ENCODE results near the gene CCDC12.

Gene CCDC12

DNA sequence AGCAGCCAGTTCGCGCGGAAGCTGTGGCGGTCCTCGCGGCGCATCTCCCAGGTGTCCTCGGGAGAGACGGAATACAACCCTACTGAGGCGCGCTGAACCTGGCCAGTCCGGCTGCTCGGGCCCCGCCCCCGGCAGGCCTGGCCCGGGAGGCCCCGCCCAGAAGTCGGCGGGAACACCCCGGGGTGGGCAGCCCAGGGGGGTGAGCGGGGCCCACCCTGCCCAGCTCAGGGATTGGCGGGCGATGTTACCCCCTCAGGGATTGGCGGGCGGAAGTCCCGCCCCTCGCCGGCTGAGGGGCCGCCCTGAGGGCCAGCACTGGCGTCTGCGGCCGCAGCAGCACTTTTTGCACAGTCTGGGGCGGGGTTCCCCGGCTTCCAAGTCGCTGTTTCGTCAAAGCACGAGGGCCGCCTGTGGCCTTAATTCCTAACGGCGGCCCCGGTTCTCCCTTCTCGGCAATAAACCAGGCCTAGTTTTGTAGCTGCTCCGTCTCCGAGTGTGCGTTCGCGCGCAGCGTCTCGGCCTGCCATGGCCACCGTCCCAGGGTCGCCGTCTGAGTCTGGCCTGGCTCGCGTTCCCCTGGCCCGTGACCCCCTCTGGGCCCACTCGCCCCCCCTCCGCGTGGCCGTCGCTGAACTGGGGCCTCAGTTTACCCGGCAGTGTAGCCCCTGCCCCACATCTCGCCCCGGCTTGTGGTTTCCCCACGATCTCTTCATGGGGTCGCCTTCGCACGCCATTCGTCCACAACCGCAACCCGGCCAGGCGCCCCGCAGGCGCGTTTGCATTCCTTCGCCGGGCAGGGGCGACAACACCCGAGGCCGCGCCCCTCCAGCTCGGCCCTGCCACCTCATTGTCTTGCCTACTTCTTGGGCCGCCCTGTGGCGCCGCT lies 32.9 kb upstream of the CCDC12 start:
- DNase-seq (ENCODE audit: low read depth, low spot score): no peak
- Histone ChIP-seq H3K4me3 (0 out of 2 replicates have a peak overlapping the region, but pooled peaks have one; percentile 12), H3K9ac (ENCODE audit: insufficient read length) (no peak overlapping the region), H3K36me3 (ENCODE audit: insufficient read depth, low read length) (no peaks in the 10 kb centered on the region), H3K27ac (no peak overlapping the region), H3K9me3 (ENCODE audit: low read depth, low read length) (no peaks in the 10 kb centered on the region)
- no peak for TF ChIP-seq FOXP2 (optimal IDR thresholded peaks at IDR 0.05; ENCODE audit: control extremely low read depth, extremely low read length, insufficient read depth)
- no peak for TF ChIP-seq EZH2 (IDR thresholded peaks at IDR 0.05)
- no peak for TF ChIP-seq POLR2AphosphoS5 (IDR thresholded peaks at IDR 0.05; ENCODE audit: borderline replicate concordance, low read depth, low read length)

DNA sequence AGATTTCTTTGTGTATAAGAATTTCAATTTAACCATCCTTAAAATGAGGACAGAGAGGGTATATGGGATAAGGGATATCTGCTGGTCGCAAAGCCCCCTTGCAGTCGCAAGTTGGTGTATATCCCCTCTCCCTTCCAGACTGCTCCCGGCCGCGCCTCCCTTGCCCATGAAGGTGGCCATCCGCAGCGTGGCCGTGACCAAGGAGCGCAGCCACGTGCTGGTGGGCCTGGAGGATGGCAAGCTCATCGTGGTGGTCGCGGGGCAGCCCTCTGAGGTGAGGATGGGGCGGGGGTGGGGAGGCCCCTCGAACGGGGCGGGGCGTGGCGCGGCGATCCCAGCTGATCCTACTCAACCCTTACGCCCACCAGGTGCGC lies 32.3 kb upstream of the CCDC12 start:
- H3K27ac ChIP-seq: no peak overlapping the region
- no peaks in the 10 kb centered on the region for H3K9me3 ChIP-seq (ENCODE audit: low read depth, low read length)
- no peak for DNase-seq (ENCODE audit: low read depth, low spot score)
- H3K36me3 ChIP-seq (ENCODE audit: insufficient read depth, low read length): no peaks in the 10 kb centered on the region
- H3K9ac ChIP-seq (ENCODE audit: insufficient read length): no peak overlapping the region
- 0 out of 2 replicates have a peak overlapping the region, but pooled peaks have one; percentile 12 for H3K4me3 ChIP-seq
- TF ChIP-seq EZH2 (IDR thresholded peaks at IDR 0.05) (no peak), POLR2AphosphoS5 (IDR thresholded peaks at IDR 0.05; ENCODE audit: borderline replicate concordance, low read depth, low read length) (no peak), FOXP2 (optimal IDR thresholded peaks at IDR 0.05; ENCODE audit: control extremely low read depth, extremely low read length, insufficient read depth) (no peak)

DNA sequence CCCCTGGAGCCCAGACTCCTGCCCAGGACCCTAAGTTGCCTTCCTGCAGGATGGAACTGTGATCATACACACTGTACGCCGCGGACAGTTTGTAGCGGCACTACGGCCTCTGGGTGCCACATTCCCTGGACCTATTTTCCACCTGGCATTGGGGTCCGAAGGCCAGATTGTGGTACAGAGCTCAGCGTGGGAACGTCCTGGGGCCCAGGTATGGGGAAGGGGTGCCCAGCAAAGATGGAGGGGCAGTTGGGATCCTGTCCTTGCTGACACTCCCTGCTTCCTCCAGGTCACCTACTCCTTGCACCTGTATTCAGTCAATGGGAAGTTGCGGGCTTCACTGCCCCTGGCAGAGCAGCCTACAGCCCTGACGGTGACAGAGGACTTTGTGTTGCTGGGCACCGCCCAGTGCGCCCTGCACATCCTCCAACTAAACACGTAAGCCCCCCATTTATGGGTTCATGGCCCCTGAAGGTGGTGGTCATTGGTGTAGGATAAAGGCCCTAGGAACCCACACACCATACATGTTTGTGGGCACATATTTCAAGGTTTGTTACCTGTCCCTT lies 31.8 kb upstream of the CCDC12 start:
- no peak overlapping the region for H3K4me3 ChIP-seq
- TF ChIP-seq FOXP2 (optimal IDR thresholded peaks at IDR 0.05; ENCODE audit: control extremely low read depth, extremely low read length, insufficient read depth) (no peak), POLR2AphosphoS5 (IDR thresholded peaks at IDR 0.05; ENCODE audit: borderline replicate concordance, low read depth, low read length) (no peak), EZH2 (IDR thresholded peaks at IDR 0.05) (no peak)
- no peak for DNase-seq (ENCODE audit: low read depth, low spot score)
- no peak overlapping the region for H3K27ac ChIP-seq
- H3K36me3 ChIP-seq (ENCODE audit: insufficient read depth, low read length): no peaks in the 10 kb centered on the region
- no peaks in the 10 kb centered on the region for H3K9me3 ChIP-seq (ENCODE audit: low read depth, low read length)
- H3K9ac ChIP-seq (ENCODE audit: insufficient read length): no peak overlapping the region

DNA sequence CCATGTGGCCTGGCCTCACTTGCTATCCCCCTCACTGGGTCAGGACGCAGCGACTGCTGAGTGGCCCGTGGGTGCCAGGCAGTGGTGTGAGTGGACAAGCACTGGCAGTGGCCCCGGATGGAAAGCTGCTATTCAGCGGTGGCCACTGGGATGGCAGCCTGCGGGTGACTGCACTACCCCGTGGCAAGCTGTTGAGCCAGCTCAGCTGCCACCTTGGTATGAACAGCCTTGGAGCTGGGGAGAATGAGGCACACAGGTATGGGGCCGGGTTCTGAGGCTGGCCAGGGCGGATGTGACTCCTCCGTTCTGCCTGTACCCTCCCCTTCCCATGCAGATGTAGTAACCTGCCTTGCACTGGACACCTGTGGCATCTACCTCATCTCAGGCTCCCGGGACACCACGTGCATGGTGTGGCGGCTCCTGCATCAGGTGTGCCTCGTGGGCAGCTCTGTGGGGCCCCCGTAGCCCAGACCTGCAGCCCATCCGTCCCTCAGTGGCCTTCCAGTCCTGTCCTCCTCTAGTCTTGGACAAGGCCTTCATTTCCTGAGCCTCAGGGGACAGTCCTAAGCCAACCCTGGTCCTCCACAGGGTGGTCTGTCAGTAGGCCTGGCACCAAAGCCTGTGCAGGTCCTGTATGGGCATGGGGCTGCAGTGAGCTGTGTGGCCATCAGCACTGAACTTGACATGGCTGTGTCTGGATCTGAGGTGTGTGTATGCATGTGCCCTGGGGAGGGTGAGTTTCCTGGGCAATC lies 31.1 kb upstream of the CCDC12 start:
- Histone ChIP-seq H3K36me3 (ENCODE audit: insufficient read depth, low read length) (no peaks in the 10 kb centered on the region), H3K9me3 (ENCODE audit: low read depth, low read length) (no peaks in the 10 kb centered on the region), H3K9ac (ENCODE audit: insufficient read length) (no peak overlapping the region), H3K27ac (no peak overlapping the region), H3K4me3 (no peak overlapping the region)
- no peak for TF ChIP-seq EZH2 (IDR thresholded peaks at IDR 0.05)
- no peak for TF ChIP-seq FOXP2 (optimal IDR thresholded peaks at IDR 0.05; ENCODE audit: control extremely low read depth, extremely low read length, insufficient read depth)
- no peak for TF ChIP-seq POLR2AphosphoS5 (IDR thresholded peaks at IDR 0.05; ENCODE audit: borderline replicate concordance, low read depth, low read length)
- no peak for DNase-seq (ENCODE audit: low read depth, low spot score)

DNA sequence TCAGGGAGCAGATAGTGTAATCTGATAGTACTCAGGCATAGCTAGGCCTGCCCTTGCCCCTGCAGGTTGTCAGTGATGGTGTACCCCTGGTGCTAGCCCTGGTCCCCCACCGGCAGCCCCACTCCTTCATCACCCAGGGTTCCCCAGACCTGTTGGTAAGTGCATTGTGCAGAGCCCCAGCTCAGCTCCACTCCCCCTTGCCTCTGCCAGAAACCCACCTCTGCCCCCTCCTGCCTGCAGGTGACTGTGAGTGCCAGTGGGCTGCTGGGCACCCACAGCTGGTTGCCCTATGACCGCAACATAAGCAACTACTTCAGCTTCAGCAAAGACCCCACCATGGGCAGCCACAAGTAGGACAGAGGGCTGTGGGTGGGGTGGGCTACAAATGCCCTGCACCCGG lies 30.5 kb upstream of the CCDC12 start:
- no peaks in the 10 kb centered on the region for H3K36me3 ChIP-seq (ENCODE audit: insufficient read depth, low read length)

DNA sequence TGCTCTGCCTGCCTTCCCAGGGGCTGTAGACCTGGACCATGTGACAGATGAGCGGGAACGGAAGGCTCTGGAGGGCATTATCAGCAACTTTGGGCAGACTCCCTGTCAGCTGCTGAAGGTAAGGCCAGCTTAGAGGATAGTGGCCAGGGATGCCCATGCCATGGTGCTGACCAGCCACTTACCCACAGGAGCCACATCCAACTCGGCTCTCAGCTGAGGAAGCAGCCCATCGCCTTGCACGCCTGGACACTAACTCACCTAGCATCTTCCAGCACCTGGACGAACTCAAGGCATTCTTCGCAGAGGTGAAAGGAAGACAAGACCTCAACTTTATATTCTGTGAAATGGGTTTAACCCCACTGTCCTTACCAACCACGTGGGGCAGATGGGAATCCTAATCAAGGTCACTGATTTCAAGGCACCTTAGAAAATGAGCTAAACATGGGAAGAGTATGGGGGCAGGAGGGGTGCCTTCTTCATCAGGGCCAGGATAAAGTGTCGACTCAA lies 29.7 kb upstream of the CCDC12 start:
- Histone ChIP-seq H3K4me3 (no peak overlapping the region), H3K27ac (no peak overlapping the region), H3K36me3 (ENCODE audit: insufficient read depth, low read length) (no peaks in the 10 kb centered on the region), H3K9me3 (ENCODE audit: low read depth, low read length) (no peaks in the 10 kb centered on the region), H3K9ac (ENCODE audit: insufficient read length) (no peak overlapping the region)
- no peak for DNase-seq (ENCODE audit: low read depth, low spot score)
- TF ChIP-seq EZH2 (IDR thresholded peaks at IDR 0.05): no peak
- TF ChIP-seq FOXP2 (optimal IDR thresholded peaks at IDR 0.05; ENCODE audit: control extremely low read depth, extremely low read length, insufficient read depth): no peak
- no peak for TF ChIP-seq POLR2AphosphoS5 (IDR thresholded peaks at IDR 0.05; ENCODE audit: borderline replicate concordance, low read depth, low read length)

More for the DNA sequence above, 30.5 kb upstream of the CCDC12 start:
- no peak for DNase-seq (ENCODE audit: low read depth, low spot score)
- Histone ChIP-seq H3K4me3 (no peak overlapping the region), H3K9ac (ENCODE audit: insufficient read length) (no peak overlapping the region), H3K27ac (no peak overlapping the region), H3K9me3 (ENCODE audit: low read depth, low read length) (no peaks in the 10 kb centered on the region)
- TF ChIP-seq POLR2AphosphoS5 (IDR thresholded peaks at IDR 0.05; ENCODE audit: borderline replicate concordance, low read depth, low read length) (no peak), FOXP2 (optimal IDR thresholded peaks at IDR 0.05; ENCODE audit: control extremely low read depth, extremely low read length, insufficient read depth) (no peak), EZH2 (IDR thresholded peaks at IDR 0.05) (no peak)

DNA sequence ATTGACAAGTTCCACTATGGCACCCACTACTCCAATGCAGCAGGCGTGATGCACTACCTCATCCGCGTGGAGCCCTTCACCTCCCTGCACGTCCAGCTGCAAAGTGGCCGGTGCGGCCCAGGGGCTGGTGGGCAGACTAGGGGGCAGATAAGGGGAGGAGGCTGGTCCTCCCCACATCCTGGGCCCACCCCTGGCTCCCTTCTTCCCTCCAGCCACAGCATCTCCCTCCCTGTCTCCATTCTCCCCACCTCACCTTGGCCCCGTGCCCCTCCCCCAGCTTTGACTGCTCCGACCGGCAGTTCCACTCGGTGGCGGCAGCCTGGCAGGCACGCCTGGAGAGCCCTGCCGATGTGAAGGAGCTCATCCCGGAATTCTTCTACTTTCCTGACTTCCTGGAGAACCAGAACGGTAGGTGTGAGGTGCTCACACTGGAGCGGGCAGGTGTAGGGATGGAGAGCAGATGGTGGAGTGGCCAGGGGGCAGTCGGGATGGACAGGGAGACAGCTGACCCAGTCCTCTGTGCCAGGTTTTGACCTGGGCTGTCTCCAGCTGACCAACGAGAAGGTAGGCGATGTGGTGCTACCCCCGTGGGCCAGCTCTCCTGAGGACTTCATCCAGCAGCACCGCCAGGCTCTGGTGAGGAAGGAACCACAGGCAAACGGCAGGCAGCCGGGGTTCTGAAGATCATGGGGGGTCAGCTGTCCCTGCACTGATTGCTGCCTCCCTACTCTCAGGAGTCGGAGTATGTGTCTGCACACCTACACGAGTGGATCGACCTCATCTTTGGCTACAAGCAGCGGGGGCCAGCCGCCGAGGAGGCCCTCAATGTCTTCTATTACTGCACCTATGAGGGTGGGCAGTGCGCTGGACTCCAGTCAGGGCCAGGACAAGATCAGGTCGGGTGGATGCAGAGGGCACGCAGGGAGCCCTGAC lies 28.9 kb upstream of the CCDC12 start:
- H3K4me3 ChIP-seq: no peak overlapping the region
- no peaks in the 10 kb centered on the region for H3K36me3 ChIP-seq (ENCODE audit: insufficient read depth, low read length)
- DNase-seq (ENCODE audit: low read depth, low spot score): no peak
- H3K9ac ChIP-seq (ENCODE audit: insufficient read length): no peak overlapping the region
- TF ChIP-seq POLR2AphosphoS5 (IDR thresholded peaks at IDR 0.05; ENCODE audit: borderline replicate concordance, low read depth, low read length) (no peak), EZH2 (IDR thresholded peaks at IDR 0.05) (no peak), FOXP2 (optimal IDR thresholded peaks at IDR 0.05; ENCODE audit: control extremely low read depth, extremely low read length, insufficient read depth) (no peak)
- H3K27ac ChIP-seq: no peak overlapping the region
- H3K9me3 ChIP-seq (ENCODE audit: low read depth, low read length): no peaks in the 10 kb centered on the region

All from SK-N-MC (cell line).